H1 (cell line): ENCODE results near the gene ZBTB20. TPM values are rescaled to one million over a fixed set of nuclear protein-coding genes. Genes with fewer than 3 reads are reported as not detected.

ENCODE experiments used
- CHD7 ChIP-seq: fragments of 300-600 bp; sonication (generic); IDR thresholded peaks from 2 replicates; pipeline ENCODE4 v1.7.1; 2012; ENCODE audit warnings: low read length, moderate library complexity, mild to moderate bottlenecking, inconsistent platforms; ENCODE audit not compliant: insufficient replicate concordance
- CTBP2 ChIP-seq: IDR thresholded peaks from 2 replicates; pipeline ENCODE4 v1.7.0; 2011; ENCODE audit warnings: borderline replicate concordance, mild to moderate bottlenecking, moderate library complexity, mixed read lengths, low read length; ENCODE audit not compliant: insufficient read depth, insufficient read length
- EZH2 ChIP-seq: fragments of 200-600 bp; sonication (generic); IDR thresholded peaks from 2 replicates; pipeline ENCODE4 v1.7.1; 2012; ENCODE audit warnings: low read depth, mild to moderate bottlenecking, moderate library complexity, low read length, inconsistent platforms; ENCODE audit not compliant: severe bottlenecking
- FOSL1 ChIP-seq: IDR thresholded peaks from 2 replicates; pipeline ENCODE4 v1.6.1; 2011; ENCODE audit warnings: mild to moderate bottlenecking, low read depth, low read length, moderate library complexity; ENCODE audit not compliant: insufficient read depth
- GABPA ChIP-seq: IDR thresholded peaks from 2 replicates; pipeline ENCODE4 v1.6.1; 2011; ENCODE audit warnings: mild to moderate bottlenecking, low read length, moderate library complexity, borderline replicate concordance; ENCODE audit not compliant: insufficient read depth
- KDM1A ChIP-seq: fragments of 200-600, 300-600 bp; sonication (generic); IDR thresholded peaks from 2 replicates; pipeline ENCODE4 v1.7.1; 2016; ENCODE audit warnings: mild to moderate bottlenecking, low read length, borderline replicate concordance
- MAFK ChIP-seq: IDR thresholded peaks from 2 replicates; pipeline ENCODE4 v1.6.1; 2012; ENCODE audit warnings: low read depth, mild to moderate bottlenecking, improper control_type of control experiment, low read length
- MAX ChIP-seq: IDR thresholded peaks from 2 replicates; pipeline ENCODE4 v1.6.1; 2012; ENCODE audit warnings: inconsistent platforms
- SP1 ChIP-seq: IDR thresholded peaks from 2 replicates; pipeline ENCODE4 v1.6.1; 2011; ENCODE audit warnings: low read depth, low read length
- TAF7 ChIP-seq: optimal IDR thresholded peaks from 2 replicates; pipeline ENCODE3; 2011; ENCODE audit warnings: low read depth, mild to moderate bottlenecking, inconsistent platforms, low read length, moderate library complexity, borderline replicate concordance
- polyA plus RNA-seq, 7 experiments: library from polyadenylated mRNA; depleted of rRNA in 3 of 7; stranded (reverse) in 5 of 7; unstranded in 2 of 7; fragments of >200 nt in 5 of 7; fragments of 200-250 nt in 2 of 7; gene quantifications; 1 replicate in 5 of 7; 2 replicates in 1 of 7; 4 replicates in 1 of 7; pipeline versions ENCODE4 v1.2.1 to v1.2.3, GENCODE V29; 2011 to 2013; ENCODE audit warnings: missing spikeins in 2 of 7, mixed read lengths in 2 of 7
- total RNA-seq: library from RNA; stranded (reverse); fragmentation: NEBNext Ultra II Directional; extraction: Animal tissue kit (Norgen Biotek cat#: 25700); gene quantifications from 2 replicates; pipeline ENCODE4 v1.2.1, GENCODE V29; 2021

The ZBTB20 gene
- total and polyA plus RNA-seq, 2 of the 8 experiments (the other 6 are each of a cell fraction or from before 2014, with no cell fraction given), result 0.35 to 1.3 TPM

GRCh38 chr3:114892131-114892879 lies 254.8 kb downstream of the ZBTB20 start (continued):
- no peak for TF ChIP-seq CHD7
- TF ChIP-seq GABPA, result no peak
- no peak for TF ChIP-seq CTBP2
- no peak for TF ChIP-seq TAF7
- no peak for TF ChIP-seq SP1
- TF ChIP-seq KDM1A, result no peak
- no peak for TF ChIP-seq MAFK
- TF ChIP-seq MAX, result no peak
- no peak for TF ChIP-seq EZH2
- no peak for TF ChIP-seq FOSL1
